A673 (cell line): ENCODE data around the gene NHLRC4.

Experiments used
- CTCF ChIP-seq: fragments of 300-800, 200-600 bp; sonication (generic); conservative IDR thresholded peaks from 2 replicates; pipeline ENCODE4 v1.5.1; 2017; ENCODE audit warnings: low read depth, mild to moderate bottlenecking, antibody characterized with exemption, low read length, moderate library complexity, mixed read lengths
- EZH2 ChIP-seq: fragments of 200-600 bp; sonication (generic); IDR thresholded peaks from 2 replicates; pipeline ENCODE4 v1.6.1; 2017; ENCODE audit warnings: borderline replicate concordance, low read depth, mild to moderate bottlenecking, mixed read lengths, antibody characterized with exemption, low read length; ENCODE audit not compliant: poor library complexity, severe bottlenecking

GRCh38 chr16:533391-534123 is 33.2 kb upstream of the NHLRC4 start:
- TF ChIP-seq EZH2 (no peak), CTCF (no peak)
